Measurements from ENCODE around the gene SSBP3. TPM values are rescaled to one million over a fixed set of nuclear protein-coding genes. Genes with fewer than 3 reads are reported as not detected.

SSBP3 gene
- total RNA-seq, 1 donor from 2014 or later: 84.4 TPM

GRCh38 chr1:54282101-54282847 lies 123.9 kb downstream of the SSBP3 start:
- Mint-ChIP-seq H3K36me3 (ENCODE audit: low read depth) (peaks cover 21% of the 10 kb centered on the region), H3K27ac (peak overlapping the region; percentile 96), H3K9me3 (no peaks in the 10 kb centered on the region), H3K4me1 (ENCODE audit: low read depth) (peaks cover 76% of the 10 kb centered on the region), H3K4me3 (ENCODE audit: low read depth) (no peak overlapping the region), H3K27me3 (ENCODE audit: low read depth) (no peaks in the 10 kb centered on the region)
- no peak for DNase-seq (ENCODE audit: low spot score)
- intact Hi-C loops (cut with micrococcal nuclease): loop anchor here (10.0 kb wide), 1 partner anchor 227 kb away; the partner anchor contains the start of genes TCEANC2 and TMEM59

GRCh38 chr1:54280651-54281050 lies 125.5 kb downstream of the SSBP3 start:
- DNase-seq (ENCODE audit: low spot score): no peak
- intact Hi-C loops (cut with micrococcal nuclease): loop anchor here (10.0 kb wide), 1 partner anchor 226 kb away; the partner anchor contains the start of genes TCEANC2 and TMEM59
- peak overlapping the region; percentile 77 for H3K27ac Mint-ChIP-seq
- H3K9me3 Mint-ChIP-seq: no peaks in the 10 kb centered on the region
- H3K36me3 Mint-ChIP-seq (ENCODE audit: low read depth): peaks cover 25% of the 10 kb centered on the region
- no peak overlapping the region for H3K4me3 Mint-ChIP-seq (ENCODE audit: low read depth)
- peaks cover 71% of the 10 kb centered on the region for H3K4me1 Mint-ChIP-seq (ENCODE audit: low read depth)
- H3K27me3 Mint-ChIP-seq (ENCODE audit: low read depth): no peaks in the 10 kb centered on the region

- Mint-ChIP-seq H3K4me1 (ENCODE audit: low read depth) (peaks cover 69% of the 10 kb centered on the region), H3K9me3 (no peaks in the 10 kb centered on the region), H3K4me3 (ENCODE audit: low read depth) (no peak overlapping the region), H3K36me3 (ENCODE audit: low read depth) (peaks cover 25% of the 10 kb centered on the region), H3K27ac (peak overlapping the region; percentile 77), H3K27me3 (ENCODE audit: low read depth) (no peaks in the 10 kb centered on the region)
- intact Hi-C loops (cut with micrococcal nuclease): no loop called here
- no peak for DNase-seq (ENCODE audit: low spot score)
These were observed 126.7 kb downstream of the SSBP3 start for GRCh38 chr1:54279457-54279856.

DNA sequence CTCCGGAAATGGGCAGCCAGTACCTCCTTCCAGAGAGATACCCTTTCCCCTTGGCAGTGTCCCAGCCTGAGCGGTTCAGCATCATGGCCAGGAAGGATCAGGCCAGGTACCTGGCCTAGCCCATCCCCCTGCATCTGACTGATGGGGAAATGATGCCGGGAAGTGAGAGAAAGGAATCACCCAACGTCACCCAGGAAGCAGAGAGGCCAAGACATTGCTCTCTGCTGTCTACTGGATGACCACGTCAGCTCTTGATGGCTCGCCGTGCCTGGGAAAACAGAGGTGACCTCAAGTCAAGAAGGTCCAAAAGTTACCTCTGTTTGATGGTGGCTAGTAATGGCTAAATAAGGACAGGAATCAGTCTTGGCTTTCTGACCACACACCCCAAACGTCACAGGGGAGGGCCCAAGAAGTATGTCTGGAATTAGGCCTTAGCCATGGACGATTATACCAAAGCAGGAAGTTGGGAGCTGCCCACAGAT lies 127.2 kb downstream of the SSBP3 start:
- Mint-ChIP-seq H3K27me3 (ENCODE audit: low read depth) (no peaks in the 10 kb centered on the region), H3K9me3 (no peaks in the 10 kb centered on the region), H3K4me3 (ENCODE audit: low read depth) (no peak overlapping the region), H3K36me3 (ENCODE audit: low read depth) (peaks cover 25% of the 10 kb centered on the region), H3K27ac (no peak overlapping the region), H3K4me1 (ENCODE audit: low read depth) (peaks cover 67% of the 10 kb centered on the region)
- no peak for DNase-seq (ENCODE audit: low spot score)
- intact Hi-C loops (cut with micrococcal nuclease): no loop called here

DNA sequence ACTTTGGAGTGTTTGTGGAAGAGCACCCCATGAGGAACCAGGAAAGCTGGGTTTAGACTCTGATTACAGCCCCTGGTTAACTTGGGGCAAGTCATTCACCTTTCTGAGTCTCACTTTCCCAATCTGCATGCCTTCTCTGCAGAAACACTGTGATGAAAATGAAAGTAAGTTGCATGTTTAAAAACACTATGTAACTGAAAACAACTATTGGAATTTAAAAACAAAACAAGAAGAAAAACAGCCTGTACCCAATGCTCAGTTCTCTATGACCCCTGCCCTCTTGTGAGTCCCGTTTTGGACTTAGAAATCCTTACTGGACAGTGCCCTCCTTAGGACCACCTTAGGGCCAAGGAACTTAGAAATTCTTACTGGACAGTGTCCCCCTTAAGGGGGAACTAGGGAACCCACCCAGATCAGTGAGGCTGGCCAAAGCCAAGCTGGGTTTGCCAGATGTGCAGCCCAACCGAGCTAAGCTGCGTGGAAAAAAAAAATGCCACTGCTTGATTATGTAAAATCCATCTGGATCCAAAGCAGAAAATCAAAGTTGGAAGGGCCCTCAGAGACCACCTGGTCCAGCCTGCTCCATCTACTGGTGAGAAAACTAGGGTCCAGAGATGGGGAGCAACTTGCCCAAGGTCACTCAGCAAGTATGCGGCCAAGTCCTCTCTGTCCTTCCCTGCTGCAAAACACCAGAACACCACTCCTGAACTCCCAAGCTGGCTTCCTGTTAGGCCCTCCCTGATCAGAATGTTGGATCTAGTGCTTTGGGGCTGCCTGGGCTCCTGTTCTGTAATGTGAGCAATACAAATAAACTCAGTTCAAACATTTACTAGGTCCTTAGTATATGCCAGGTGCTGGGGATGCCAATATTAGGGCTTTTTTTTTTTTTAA lies 128.5 kb downstream of the SSBP3 start:
- H3K27me3 Mint-ChIP-seq (ENCODE audit: low read depth): no peaks in the 10 kb centered on the region
- peak overlapping the region; percentile 59 for H3K4me3 Mint-ChIP-seq (ENCODE audit: low read depth)
- no peaks in the 10 kb centered on the region for H3K9me3 Mint-ChIP-seq
- H3K4me1 Mint-ChIP-seq (ENCODE audit: low read depth): peaks cover 54% of the 10 kb centered on the region
- H3K27ac Mint-ChIP-seq: peak overlapping the region; percentile 95
- intact Hi-C loops (cut with micrococcal nuclease): loop anchor here (1.0 to 2.0 kb wide), 2 partner anchors 47 to 212 kb away; no protein-coding TSS in a partner anchor
- no peak for DNase-seq (ENCODE audit: low spot score)
- H3K36me3 Mint-ChIP-seq (ENCODE audit: low read depth): peaks cover 25% of the 10 kb centered on the region

GRCh38 chr1:54276617-54277450 lies 129.4 kb downstream of the SSBP3 start:
- no peak for DNase-seq (ENCODE audit: low spot score)
- Mint-ChIP-seq H3K9me3 (no peaks in the 10 kb centered on the region), H3K27me3 (ENCODE audit: low read depth) (no peaks in the 10 kb centered on the region), H3K4me1 (ENCODE audit: low read depth) (peaks cover 47% of the 10 kb centered on the region), H3K4me3 (ENCODE audit: low read depth) (peak overlapping the region; percentile 59), H3K36me3 (ENCODE audit: low read depth) (peaks cover 25% of the 10 kb centered on the region), H3K27ac (peak overlapping the region; percentile 95)
- intact Hi-C loops (cut with micrococcal nuclease): loop anchor here (1.0 to 2.0 kb wide), 2 partner anchors 46 to 212 kb away; no protein-coding TSS in a partner anchor

DNA sequence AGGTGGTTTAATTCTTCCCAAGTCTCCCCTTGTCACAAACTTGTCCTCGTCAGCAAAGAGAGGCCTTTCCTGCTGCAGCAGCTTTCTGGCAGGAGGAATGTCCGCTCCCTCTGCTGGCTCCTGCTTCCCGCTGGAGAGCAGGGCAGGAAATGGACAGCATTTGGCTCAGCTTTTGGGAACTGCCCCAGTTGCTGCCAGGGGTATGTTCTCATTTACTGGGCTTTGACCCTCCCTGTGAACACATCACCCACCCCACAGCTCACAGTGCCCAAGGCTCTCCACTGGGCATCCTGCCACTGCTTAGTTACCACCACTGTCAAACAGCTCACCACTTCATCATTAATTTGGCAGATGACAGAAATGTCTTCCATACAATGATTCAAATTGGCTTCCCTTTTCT lies 130.8 kb downstream of the SSBP3 start:
- H3K4me3 Mint-ChIP-seq (ENCODE audit: low read depth): no peak overlapping the region
- H3K4me1 Mint-ChIP-seq (ENCODE audit: low read depth): peaks cover 37% of the 10 kb centered on the region
- H3K27me3 Mint-ChIP-seq (ENCODE audit: low read depth): no peaks in the 10 kb centered on the region
- H3K27ac Mint-ChIP-seq: no peak overlapping the region
- no peaks in the 10 kb centered on the region for H3K9me3 Mint-ChIP-seq
- H3K36me3 Mint-ChIP-seq (ENCODE audit: low read depth): peaks cover 18% of the 10 kb centered on the region
- DNase-seq (ENCODE audit: low spot score): no peak
- intact Hi-C loops (cut with micrococcal nuclease): no loop called here

DNA sequence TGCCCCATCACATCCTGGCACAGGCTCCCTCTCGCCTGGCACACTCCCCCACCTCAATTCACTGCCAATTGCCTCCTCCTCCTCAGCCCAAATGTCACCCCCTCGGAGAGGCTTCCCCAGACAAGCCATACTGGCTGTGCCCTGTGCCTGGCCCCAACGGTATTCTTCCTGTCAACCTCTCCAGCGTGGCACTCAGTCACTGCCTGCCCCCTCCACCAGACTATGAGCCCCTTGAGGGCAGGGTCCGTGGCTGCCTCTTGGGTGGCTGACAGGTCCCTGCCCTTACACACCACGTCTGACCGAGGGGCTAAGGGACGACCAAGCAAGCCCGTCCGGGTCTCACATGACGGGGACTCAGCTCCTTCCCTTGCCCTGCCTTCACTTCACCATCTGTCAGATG lies 131.3 kb downstream of the SSBP3 start:
- H3K4me3 Mint-ChIP-seq (ENCODE audit: low read depth): no peak overlapping the region

DNA sequence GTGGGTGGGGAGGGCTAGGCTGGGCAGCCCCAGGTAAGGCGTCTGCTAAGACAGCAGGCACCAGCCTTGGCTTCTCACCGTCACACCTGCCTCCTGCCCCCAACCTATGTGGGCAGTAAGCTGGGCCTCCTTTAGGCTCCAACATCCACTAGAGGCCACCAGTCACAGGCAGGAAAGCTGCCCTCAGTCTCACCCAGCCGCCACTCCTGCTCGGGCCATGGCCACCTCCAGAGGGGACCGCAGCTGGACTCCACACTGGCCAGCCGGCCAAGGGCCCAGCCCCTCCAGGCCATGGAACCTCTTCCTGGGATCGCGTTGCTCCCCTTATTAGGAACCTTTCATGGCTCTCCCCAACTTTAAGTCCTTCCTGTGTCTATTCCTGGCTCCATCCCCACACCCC lies 131.7 kb downstream of the SSBP3 start:
- Mint-ChIP-seq H3K9me3 (no peaks in the 10 kb centered on the region), H3K4me1 (ENCODE audit: low read depth) (peaks cover 37% of the 10 kb centered on the region), H3K36me3 (ENCODE audit: low read depth) (peaks cover 11% of the 10 kb centered on the region), H3K27ac (no peak overlapping the region), H3K4me3 (ENCODE audit: low read depth) (no peak overlapping the region), H3K27me3 (ENCODE audit: low read depth) (no peaks in the 10 kb centered on the region)
- no peak for DNase-seq (ENCODE audit: low spot score)
- intact Hi-C loops (cut with micrococcal nuclease): no loop called here

More for the DNA sequence above, 131.3 kb downstream of the SSBP3 start:
- intact Hi-C loops (cut with micrococcal nuclease): no loop called here
- DNase-seq (ENCODE audit: low spot score): no peak
- peaks cover 36% of the 10 kb centered on the region for H3K4me1 Mint-ChIP-seq (ENCODE audit: low read depth)
- H3K36me3 Mint-ChIP-seq (ENCODE audit: low read depth): peaks cover 14% of the 10 kb centered on the region
- no peak overlapping the region for H3K27ac Mint-ChIP-seq
- no peaks in the 10 kb centered on the region for H3K27me3 Mint-ChIP-seq (ENCODE audit: low read depth)
- no peaks in the 10 kb centered on the region for H3K9me3 Mint-ChIP-seq

DNA sequence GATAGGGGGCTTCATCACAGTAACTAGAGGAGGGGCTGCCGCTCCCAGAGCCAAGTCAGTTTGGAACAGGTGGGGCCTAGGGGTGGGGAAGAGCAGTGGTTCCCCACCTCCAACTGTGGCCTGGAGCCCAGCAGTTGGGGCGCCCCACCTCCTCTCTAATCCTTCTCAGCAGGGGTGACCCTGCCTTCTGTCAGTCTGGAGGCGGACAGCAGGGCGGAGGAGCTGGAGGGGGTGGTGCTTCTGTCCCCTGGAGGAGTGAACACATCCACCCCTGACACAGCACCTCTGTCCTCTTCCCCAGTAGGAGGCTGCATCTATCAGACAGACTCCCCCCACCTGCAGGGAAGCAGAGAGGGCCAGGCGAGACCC lies 132.4 kb downstream of the SSBP3 start:
- Mint-ChIP-seq H3K27ac (no peak overlapping the region), H3K4me1 (ENCODE audit: low read depth) (peaks cover 38% of the 10 kb centered on the region), H3K9me3 (no peaks in the 10 kb centered on the region), H3K36me3 (ENCODE audit: low read depth) (peaks cover 11% of the 10 kb centered on the region), H3K27me3 (ENCODE audit: low read depth) (no peaks in the 10 kb centered on the region), H3K4me3 (ENCODE audit: low read depth) (no peak overlapping the region)
- no peak for DNase-seq (ENCODE audit: low spot score)
- intact Hi-C loops (cut with micrococcal nuclease): no loop called here

GRCh38 chr1:54273092-54273794 lies 133.0 kb downstream of the SSBP3 start:
- Mint-ChIP-seq H3K4me1 (ENCODE audit: low read depth) (peaks cover 37% of the 10 kb centered on the region), H3K4me3 (ENCODE audit: low read depth) (no peak overlapping the region), H3K27me3 (ENCODE audit: low read depth) (no peaks in the 10 kb centered on the region), H3K27ac (no peak overlapping the region), H3K9me3 (no peaks in the 10 kb centered on the region), H3K36me3 (ENCODE audit: low read depth) (peaks cover 11% of the 10 kb centered on the region)
- DNase-seq (ENCODE audit: low spot score): no peak
- intact Hi-C loops (cut with micrococcal nuclease): no loop called here

- no peak overlapping the region for H3K4me3 Mint-ChIP-seq (ENCODE audit: low read depth)
- no peaks in the 10 kb centered on the region for H3K9me3 Mint-ChIP-seq
- H3K27me3 Mint-ChIP-seq (ENCODE audit: low read depth): no peaks in the 10 kb centered on the region
- no peak overlapping the region for H3K27ac Mint-ChIP-seq
- no peak for DNase-seq (ENCODE audit: low spot score)
- intact Hi-C loops (cut with micrococcal nuclease): no loop called here
- H3K36me3 Mint-ChIP-seq (ENCODE audit: low read depth): peaks cover 11% of the 10 kb centered on the region
- peaks cover 32% of the 10 kb centered on the region for H3K4me1 Mint-ChIP-seq (ENCODE audit: low read depth)
These were observed 133.5 kb downstream of the SSBP3 start for GRCh38 chr1:54272772-54273091.
